ENCODE data around the gene PSMB2. TPM values are rescaled to one million over a fixed set of nuclear protein-coding genes. Genes with fewer than 3 reads are reported as not detected.

PSMB2 gene
- total and polyA plus RNA-seq, 2 of the 8 experiments (the other 6 are each of a cell fraction or from before 2014, with no cell fraction given), result 91.4 to 101 TPM

DNA sequence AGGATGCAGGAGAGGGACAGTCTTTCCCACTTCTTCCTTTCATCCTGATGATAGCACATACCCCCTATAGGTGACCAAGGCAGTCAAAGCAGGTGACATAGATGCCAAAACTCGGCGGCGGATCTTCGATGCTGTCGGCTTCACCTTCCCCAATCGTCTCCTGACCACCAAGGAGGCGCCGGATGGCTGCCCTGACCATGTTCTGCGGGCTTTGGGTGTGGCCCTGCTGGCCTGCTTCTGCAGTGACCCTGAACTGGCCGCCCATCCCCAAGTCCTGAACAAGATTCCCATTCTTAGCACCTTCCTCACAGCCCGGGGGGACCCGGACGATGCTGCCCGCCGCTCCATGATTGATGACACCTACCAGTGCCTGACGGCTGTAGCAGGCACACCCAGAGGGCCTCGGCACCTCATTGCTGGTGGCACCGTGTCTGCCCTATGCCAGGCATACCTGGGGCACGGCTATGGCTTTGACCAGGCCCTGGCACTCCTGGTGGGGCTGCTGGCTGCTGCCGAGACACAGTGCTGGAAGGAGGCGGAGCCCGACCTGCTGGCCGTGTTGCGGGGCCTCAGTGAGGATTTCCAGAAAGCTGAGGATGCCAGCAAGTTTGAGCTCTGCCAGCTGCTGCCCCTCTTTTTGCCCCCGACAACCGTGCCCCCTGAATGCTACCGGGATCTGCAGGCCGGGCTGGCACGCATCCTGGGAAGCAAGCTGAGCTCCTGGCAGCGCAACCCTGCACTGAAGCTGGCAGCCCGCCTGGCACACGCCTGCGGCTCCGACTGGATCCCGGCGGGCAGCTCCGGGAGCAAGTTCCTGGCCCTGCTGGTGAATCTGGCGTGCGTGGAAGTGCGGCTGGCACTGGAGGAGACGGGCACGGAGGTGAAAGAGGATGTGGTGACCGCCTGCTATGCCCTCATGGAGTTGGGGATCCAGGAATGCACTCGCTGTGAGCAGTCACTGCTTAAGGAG lies 80.8 kb downstream of the PSMB2 start:
- 92% methylated on average over 44 of the region's 44 CpGs; no CpG with 5 or more reads in 1 of the 2 experiments for WGBS, 2 experiments (ENCODE audit: extremely low coverage in 1 of 2, insufficient coverage in 1 of 2, insufficient read length in 1 of 2, insufficient replicate concordance in 2 of 2, low coverage in 1 of 2, low lambda C conversion rate in 2 of 2, missing lambda C conversion rate in 1 of 2)
- Histone ChIP-seq H3K27me3 (replicated peaks in 1 of 4; ENCODE audit: control insufficient read depth in 3 of 4, extremely low read depth in 1 of 4, insufficient read depth in 3 of 4, low read length in 3 of 4) (no peaks in the 10 kb centered on the region), H2AK5ac (ENCODE audit: low read depth, low read length) (no peak overlapping the region), H4K5ac (ENCODE audit: insufficient read length, low read depth, low read length) (no peak overlapping the region), H2BK120ac (replicated peaks; ENCODE audit: low read depth, low read length) (no peak overlapping the region), H3K23me2 (ENCODE audit: low read depth, low read length) (peaks cover 7% of the 10 kb centered on the region; the same call in 1 of the 2 replicates), H3K4ac (replicated peaks; ENCODE audit: insufficient read length, low read depth, low read length) (no peak overlapping the region), H2BK5ac (ENCODE audit: low read depth, low read length) (no peak overlapping the region), H3K18ac (ENCODE audit: extremely low read depth, low read length) (no peak overlapping the region), H3K14ac (ENCODE audit: insufficient read length) (no peak overlapping the region), H3K9ac (replicated peaks in 1 of 4; ENCODE audit: extremely low read depth in 1 of 4, low read depth in 3 of 4, low read length in 3 of 4) (no peak overlapping the region), H3K36me3 (ENCODE audit: control insufficient read depth in 2 of 4, insufficient read depth in 4 of 4, low read length in 3 of 4) (peaks cover 11 to 25% (median 19%) of the 10 kb centered on the region in 4 experiments; a peak in 6 of 8 replicates), H3K56ac (replicated peaks; ENCODE audit: insufficient read length, low read depth, low read length) (no peak overlapping the region), H3K4me3 (ENCODE audit: extremely low read depth in 1 of 4, insufficient read depth in 2 of 4, low read depth in 3 of 4, low read length in 4 of 4) (no peak overlapping the region), H4K20me1 (replicated peaks in 1 of 2; ENCODE audit: control insufficient read depth in 1 of 2, insufficient read depth in 2 of 2, low read length in 2 of 2) (peaks cover 0 to 21% of the 10 kb centered on the region in 2 experiments), H3K79me1 (ENCODE audit: low read depth, low read length) (peaks cover 3% of the 10 kb centered on the region), H2BK15ac (ENCODE audit: low read length) (no peak overlapping the region), H2BK12ac (ENCODE audit: low read depth, low read length) (no peak overlapping the region), H3K79me2 (ENCODE audit: control insufficient read depth in 1 of 2, insufficient read depth in 2 of 2, low read length in 2 of 2) (peaks cover 4 to 19% of the 10 kb centered on the region in 2 experiments; a peak in 3 of 4 replicates), H3K4me2 (ENCODE audit: insufficient read depth in 1 of 2, low read depth in 2 of 2, low read length in 2 of 2) (no peak overlapping the region), H3K27ac (ENCODE audit: low read depth, low read length) (no peak overlapping the region), H4K91ac (replicated peaks; ENCODE audit: insufficient read length, low read length) (no peak overlapping the region), H4K8ac (ENCODE audit: extremely low read depth, insufficient read depth, low read length) (no peak overlapping the region), H2BK20ac (ENCODE audit: low read length) (no peak overlapping the region), H3K4me1 (replicated peaks in 1 of 4; ENCODE audit: control insufficient read depth in 3 of 4, insufficient read depth in 4 of 4, low read length in 3 of 4) (peaks cover 1 to 15% (median 6%) of the 10 kb centered on the region in 4 experiments; a peak in 6 of 7 replicates), H3K23ac (ENCODE audit: insufficient read length) (no peak overlapping the region), H2AFZ (ENCODE audit: low read length) (no peak overlapping the region), H3K9me3 (ENCODE audit: insufficient read depth in 2 of 2, low read depth in 1 of 2, low read length in 1 of 2) (no peaks in the 10 kb centered on the region)
- no peak for DNase-seq (ENCODE audit: low read depth in 1 of 2, low spot score in 2 of 2)
- CTCF ChIA-PET (ENCODE audit: partially characterized antibody), result interaction anchor here (1.1 to 7.6 kb wide), 5 partner anchors 8 to 210 kb away, joined by 3 to 72 read pairs (median 5); partner anchors contain the start of gene CLSPN
- no peak for FAIRE-seq
- POLR2A ChIA-PET (ENCODE audit: partially characterized antibody), result interaction anchor here (1.0 to 1.6 kb wide), 3 partner anchors 11 to 14 kb away, joined by 3 to 4 read pairs (median 3); no protein-coding TSS in a partner anchor
- no peak for TF ChIP-seq KDM5A (IDR thresholded peaks at IDR 0.05; ENCODE audit: low read length)
- no peak for TF ChIP-seq TAF7 (optimal IDR thresholded peaks at IDR 0.05; ENCODE audit: borderline replicate concordance, low read depth, low read length)
- TF ChIP-seq YY1 (IDR thresholded peaks at IDR 0.05; ENCODE audit: low read depth, low read length), result no peak
- TF ChIP-seq KDM4A (IDR thresholded peaks at IDR 0.05; ENCODE audit: low read depth, low read length, severe bottlenecking), result no peak
- TF ChIP-seq SUZ12 (IDR thresholded peaks at IDR 0.05; ENCODE audit: low read length), result no peak
- TF ChIP-seq RXRA (IDR thresholded peaks at IDR 0.05; ENCODE audit: insufficient read depth, low read depth, low read length), result no peak
- no peak for TF ChIP-seq GABPA (IDR thresholded peaks at IDR 0.05; ENCODE audit: borderline replicate concordance, insufficient read depth, low read length)
- no peak for TF ChIP-seq SP4 (IDR thresholded peaks at IDR 0.05; ENCODE audit: low read length)
- TF ChIP-seq SP2 (IDR thresholded peaks at IDR 0.05; ENCODE audit: low read length), result no peak
- TF ChIP-seq CBX5 (IDR thresholded peaks at IDR 0.05; ENCODE audit: low read depth, low read length), result no peak

All from H1 (cell line).